MV-4-11 (cell line): ENCODE measurements around the gene PTK7.
A peak's percentile ranks its signal among the peaks of the same experiment; 100 is the strongest.

ENCODE experiments used
- DNase-seq: peaks from one replicate; lab custom pipeline; 2025; lab: John Stamatoyannopoulos, UW

The PTK7 gene

GRCh38 chr6:43180058-43180457 is 103.9 kb downstream of the PTK7 start:
- no peak for DNase-seq

DNA sequence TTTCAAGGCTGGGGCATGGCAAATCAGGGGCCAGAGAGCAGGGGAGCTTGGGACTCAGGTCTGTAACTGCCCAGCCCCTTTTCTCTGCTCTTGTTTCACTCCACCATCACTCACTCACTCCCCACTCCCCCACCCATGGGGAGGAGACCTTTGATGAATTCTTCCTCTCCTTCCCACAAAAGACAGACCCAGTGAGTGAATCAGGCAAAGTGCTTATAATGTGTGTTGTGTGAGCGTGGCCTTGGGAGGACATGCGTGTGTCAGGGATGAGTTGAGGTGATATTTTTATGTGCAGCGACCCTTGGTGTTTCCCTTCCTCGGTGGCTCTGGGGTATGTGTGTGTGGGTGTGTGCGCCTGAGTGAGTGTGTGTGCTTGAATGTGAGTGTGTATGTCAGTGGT is 104.9 kb downstream of the PTK7 start:
- DNase-seq: no peak

- no peak for DNase-seq
Measured at GRCh38 chr6:43181621-43181941, 105.5 kb downstream of the PTK7 start.

GRCh38 chr6:43181942-43182860 is 106.1 kb downstream of the PTK7 start, which contains the start of gene CUL9:
Gene CUL9, plus strand, starts transcription at chr6:43182196. Its CDS starts 2,115 bp downstream, at chr6:43184311.
- peak; percentile 73 for DNase-seq

DNA sequence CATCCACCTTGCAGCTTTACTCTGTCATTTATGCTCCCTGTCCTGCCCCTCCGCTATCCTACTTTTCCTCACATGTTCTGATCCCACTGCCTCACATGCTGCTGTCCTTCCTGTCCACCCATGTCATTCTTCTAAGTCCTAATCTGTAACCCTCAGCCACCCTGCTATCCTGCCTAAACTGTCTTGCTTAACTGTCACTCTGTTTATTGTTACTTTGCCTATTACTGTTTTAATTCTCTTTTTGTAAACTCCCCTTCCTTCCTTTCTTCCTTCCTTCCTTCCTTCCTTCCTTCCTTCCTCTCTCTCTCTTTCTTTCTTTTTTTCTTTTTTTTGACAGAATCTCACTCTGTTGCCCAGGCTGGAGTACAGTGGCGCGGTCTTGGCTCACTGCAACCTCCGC is 107.3 kb downstream of the PTK7 start:
- no peak for DNase-seq

DNA sequence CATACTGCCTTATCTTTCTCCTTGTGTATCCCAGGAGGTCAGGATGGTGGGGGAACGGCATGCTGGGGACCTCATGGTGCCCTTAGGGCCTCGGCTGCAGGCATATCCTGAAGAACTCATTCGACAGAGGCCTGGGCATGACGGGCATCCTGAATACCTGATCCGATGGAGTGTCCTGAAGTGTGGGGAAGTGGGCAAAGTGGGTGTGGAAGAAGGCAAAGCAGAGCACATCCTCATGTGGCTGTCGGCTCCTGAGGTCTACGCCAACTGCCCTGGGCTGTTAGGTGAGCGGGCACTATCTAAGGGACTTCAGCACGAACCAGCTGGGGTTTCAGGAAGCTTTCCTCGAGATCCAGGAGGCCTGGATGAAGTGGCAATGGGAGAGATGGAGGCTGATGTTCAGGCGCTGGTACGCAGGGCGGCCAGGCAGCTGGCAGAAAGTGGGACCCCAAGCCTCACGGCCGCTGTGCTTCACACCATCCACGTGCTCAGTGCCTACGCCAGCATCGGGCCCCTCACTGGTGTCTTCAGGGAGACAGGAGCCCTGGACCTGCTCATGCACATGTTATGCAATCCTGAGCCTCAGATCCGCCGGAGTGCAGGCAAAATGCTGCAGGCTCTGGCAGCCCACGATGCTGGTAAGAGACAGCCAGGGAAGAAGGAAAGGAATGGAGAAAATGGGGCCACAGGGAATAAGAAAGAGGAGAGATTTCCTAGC is 108.3 kb downstream of the PTK7 start:
- DNase-seq: no peak

- DNase-seq: no peak
Measured at GRCh38 chr6:43185391-43185985, 109.4 kb downstream of the PTK7 start.

- DNase-seq: no peak
Measured at GRCh38 chr6:43186019-43186418, 109.9 kb downstream of the PTK7 start.

DNA sequence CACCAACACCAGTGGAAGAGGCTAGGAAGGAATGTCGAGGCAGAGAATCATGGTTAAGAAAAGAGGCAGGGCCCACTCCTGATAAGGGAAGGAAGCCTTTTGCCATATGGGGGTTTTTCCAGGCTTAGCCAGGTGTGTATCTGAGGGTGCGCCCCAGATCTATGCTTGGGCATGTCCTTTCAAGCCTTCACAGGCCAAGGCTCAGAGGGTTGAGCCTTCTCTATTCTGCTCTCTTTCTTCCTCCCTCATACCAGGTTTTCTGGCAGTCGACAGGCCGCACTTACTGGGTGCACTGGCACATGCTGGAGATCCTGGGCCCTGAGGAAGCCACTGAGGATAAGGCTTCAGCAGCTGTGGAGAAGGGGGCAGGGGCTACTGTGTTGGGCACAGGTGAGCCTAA is 110.6 kb downstream of the PTK7 start:
- DNase-seq: no peak

DNA sequence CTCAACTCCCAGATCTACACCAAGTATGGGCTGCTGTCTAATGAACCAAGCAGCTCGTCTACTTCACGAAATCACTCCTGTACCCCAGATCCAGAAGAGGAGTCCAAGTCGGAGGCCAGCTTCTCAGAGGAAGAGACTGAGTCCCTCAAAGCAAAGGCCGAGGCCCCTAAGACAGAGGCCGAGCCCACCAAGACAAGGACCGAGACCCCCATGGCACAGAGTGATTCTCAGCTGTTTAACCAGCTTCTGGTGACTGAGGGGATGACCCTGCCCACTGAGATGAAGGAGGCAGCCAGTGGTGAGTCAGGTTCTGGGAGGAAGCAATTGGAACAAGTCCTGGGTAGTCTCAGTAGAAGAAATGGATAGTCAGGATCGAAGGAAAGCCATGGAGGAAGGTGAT is 111.7 kb downstream of the PTK7 start:
- no peak for DNase-seq

GRCh38 chr6:43188426-43188825 is 112.3 kb downstream of the PTK7 start:
- DNase-seq: no peak

GRCh38 chr6:43189776-43190304 is 113.7 kb downstream of the PTK7 start:
- DNase-seq: no peak

GRCh38 chr6:43192911-43193310 is 116.8 kb downstream of the PTK7 start:
- no peak for DNase-seq

- DNase-seq: no peak
Measured at GRCh38 chr6:43193929-43194328, 117.8 kb downstream of the PTK7 start.

DNA sequence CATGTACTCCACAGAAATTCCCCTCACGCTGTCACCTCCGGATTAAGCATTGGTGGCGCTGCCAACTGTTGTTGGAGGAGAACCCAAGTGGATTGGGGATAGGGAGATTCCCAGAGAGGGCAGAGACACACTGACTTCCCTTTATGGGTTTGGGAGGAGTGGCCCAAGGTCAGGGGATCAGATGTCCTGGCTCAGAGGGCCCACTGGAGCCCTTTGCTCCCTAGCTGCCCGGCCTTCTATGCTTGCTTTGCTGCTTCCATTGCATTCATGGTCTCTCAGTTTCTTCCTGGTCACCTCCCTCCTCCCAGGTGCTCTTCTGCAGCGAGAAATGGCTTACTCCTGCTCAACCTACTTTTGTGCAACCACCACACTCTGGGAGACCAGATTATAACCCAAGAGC is 120.2 kb downstream of the PTK7 start:
- DNase-seq: no peak

DNA sequence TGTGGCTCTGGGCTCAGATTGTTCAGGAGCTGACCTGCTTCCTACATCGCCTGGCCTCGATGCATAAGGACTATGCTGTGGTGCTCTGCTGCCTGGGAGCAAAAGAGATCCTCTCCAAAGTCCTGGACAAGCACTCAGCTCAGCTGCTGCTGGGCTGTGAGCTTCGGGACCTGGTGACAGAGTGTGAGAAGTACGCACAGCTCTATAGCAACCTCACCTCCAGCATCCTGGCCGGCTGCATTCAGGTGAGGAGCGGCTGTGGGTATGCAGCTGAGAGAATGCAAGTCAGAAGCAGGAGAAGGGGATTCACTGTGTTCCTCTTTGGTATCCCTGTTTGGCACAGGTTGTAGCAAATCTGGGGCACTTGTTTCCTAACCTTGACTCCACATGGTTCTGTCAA is 123.8 kb downstream of the PTK7 start:
- DNase-seq: no peak

DNA sequence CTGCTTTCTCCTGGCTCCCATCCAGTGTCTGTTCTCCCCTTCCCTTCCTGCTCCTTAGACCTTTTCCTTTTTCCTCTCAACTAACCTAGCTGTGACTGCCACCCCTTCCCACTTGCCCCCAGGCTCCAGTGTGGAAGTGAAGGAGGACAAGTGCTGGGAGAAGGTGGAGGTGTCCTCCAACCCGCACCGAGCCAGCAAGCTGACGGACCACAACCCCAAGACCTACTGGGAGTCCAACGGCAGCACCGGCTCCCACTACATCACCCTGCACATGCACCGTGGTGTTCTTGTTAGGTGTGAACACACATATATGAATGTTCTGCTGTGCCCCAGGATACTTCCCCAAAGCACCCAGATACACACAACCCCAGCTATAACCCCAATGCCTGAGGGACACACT is 124.4 kb downstream of the PTK7 start:
- DNase-seq: no peak

DNA sequence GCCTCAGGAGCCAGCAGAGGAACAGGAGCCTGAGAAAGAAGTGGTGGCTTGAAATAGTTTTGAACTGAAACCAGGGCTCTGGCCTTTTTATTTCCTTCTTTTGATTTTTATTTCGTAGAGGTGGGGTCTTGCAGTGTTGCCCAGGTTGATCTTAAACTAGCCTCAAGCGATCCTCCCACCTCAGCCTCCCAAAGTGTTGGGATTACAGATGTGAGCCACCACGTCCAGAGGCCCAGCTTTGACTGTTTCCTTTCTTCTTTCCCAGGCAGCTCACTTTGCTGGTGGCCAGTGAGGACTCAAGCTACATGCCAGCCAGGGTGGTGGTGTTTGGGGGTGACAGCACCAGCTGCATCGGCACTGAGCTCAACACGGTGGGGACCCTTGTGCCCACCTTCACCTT is 126.3 kb downstream of the PTK7 start:
- no peak for DNase-seq

DNA sequence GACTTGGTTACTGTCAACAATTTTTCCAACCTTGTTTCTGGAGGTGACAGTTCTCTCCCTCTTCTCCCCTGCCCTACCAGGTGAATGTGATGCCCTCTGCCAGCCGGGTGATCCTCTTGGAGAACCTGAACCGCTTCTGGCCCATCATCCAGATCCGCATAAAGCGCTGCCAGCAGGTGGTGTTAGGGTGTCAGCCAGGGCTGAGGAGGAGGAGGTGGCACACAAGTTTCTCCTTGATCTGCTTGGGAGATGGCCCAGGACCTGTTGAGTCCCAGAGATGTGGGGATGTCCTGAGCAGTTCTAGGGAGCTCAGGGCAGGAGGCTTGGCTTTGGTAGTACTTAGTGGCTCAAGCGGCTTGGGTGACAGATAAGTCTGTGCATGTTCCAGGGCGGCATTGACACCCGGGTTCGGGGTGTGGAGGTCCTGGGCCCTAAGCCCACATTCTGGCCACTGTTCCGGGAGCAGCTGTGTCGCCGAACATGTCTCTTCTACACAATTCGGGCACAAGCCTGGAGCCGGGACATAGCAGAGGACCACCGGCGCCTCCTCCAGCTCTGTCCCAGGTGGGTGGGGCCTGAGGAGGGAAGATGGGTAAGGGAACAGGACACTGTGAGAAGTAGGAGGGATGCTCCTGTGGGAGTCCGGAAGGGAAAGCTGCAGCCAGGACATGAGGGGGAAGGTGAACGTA is 127.1 kb downstream of the PTK7 start:
- DNase-seq: no peak

GRCh38 chr6:43203718-43204095 is 127.6 kb downstream of the PTK7 start:
- DNase-seq: no peak

DNA sequence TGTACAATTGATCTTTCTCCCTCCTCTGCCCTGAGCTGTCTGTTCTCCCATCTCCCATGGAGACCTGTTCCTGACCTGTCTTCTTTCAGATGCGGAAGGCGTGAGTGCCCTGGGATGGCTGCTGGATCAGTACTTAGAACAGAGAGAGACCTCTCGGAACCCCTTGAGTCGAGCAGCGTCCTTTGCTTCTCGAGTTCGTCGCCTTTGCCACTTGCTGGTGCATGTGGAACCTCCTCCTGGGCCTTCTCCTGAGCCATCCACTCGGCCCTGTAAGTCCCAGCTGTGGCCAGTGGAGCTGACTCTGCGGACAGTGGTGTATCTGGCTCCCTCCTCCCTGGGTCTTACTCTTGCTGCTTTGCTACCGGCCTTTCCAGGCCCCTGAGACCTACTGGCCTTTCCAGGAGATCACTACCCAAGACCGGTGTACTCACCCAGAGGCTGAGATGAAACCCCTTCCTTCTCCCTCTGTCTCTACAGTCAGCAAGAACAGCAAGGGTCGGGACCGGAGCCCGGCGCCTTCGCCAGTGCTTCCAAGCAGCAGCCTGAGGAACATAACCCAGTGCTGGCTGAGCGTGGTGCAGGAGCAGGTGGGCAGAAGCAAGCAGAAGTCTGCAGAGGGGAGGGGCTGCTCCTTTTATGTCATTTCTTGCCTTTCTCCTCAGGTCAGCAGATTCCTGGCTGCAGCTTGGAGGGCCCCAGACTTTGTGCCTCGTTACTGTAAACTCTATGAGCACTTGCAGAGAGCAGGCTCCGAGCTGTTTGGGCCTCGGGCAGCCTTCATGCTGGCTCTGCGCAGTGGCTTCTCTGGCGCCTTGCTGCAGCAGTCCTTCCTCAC is 128.4 kb downstream of the PTK7 start:
- DNase-seq: no peak
